OCI-LY1 (cell line): ENCODE data around the gene GANC.

Experiments used
- H2AFZ ChIP-seq: fragments of 200-600 bp; sonication (generic), shearing (Covaris generic); 2 replicates; pipeline ENCODE4 v1.6.0; 2014; ENCODE audit warnings: antibody characterized with exemption, mild to moderate bottlenecking, low read length
- H3F3A ChIP-seq: fragments of 200-600 bp; sonication (generic), shearing (Covaris generic); 2 replicates; pipeline ENCODE4 v1.6.0; 2014; ENCODE audit warnings: mild to moderate bottlenecking, antibody characterized with exemption, low read length, moderate library complexity; ENCODE audit not compliant: insufficient read depth
- H3K27ac ChIP-seq: fragments of 200-600 bp; sonication (generic); 2 replicates; pipeline ENCODE4 v1.5.1; 2014; ENCODE audit warnings: low read length, mixed run types, mild to moderate bottlenecking, low read depth; ENCODE audit not compliant: poor library complexity, severe bottlenecking
- H3K27me3 ChIP-seq: fragments of 200-600 bp; sonication (generic); 2 replicates; pipeline ENCODE4 v1.6.0; 2014; ENCODE audit warnings: antibody characterized with exemption, mild to moderate bottlenecking, low read length, moderate library complexity; ENCODE audit not compliant: insufficient read depth
- H3K36me3 ChIP-seq: fragments of 200-600 bp; sonication (generic); 2 replicates; pipeline ENCODE4 v1.6.1; 2014; ENCODE audit warnings: mild to moderate bottlenecking, antibody characterized with exemption, low read length, moderate library complexity, mixed read lengths; ENCODE audit not compliant: insufficient read depth
- H3K4me1 ChIP-seq: fragments of 200-600 bp; sonication (generic); 2 replicates; pipeline ENCODE4 v1.5.1; 2014; ENCODE audit warnings: mild to moderate bottlenecking, low read length, moderate library complexity; ENCODE audit not compliant: insufficient read depth, severe bottlenecking
- H3K4me2 ChIP-seq: fragments of 200-600 bp; sonication (generic), shearing (Covaris generic); 2 replicates; pipeline ENCODE4 v1.6.1; 2014; ENCODE audit warnings: low read length
- H3K4me3 ChIP-seq: fragments of 200-600 bp; sonication (generic); 2 replicates; pipeline ENCODE4 v1.5.1; 2014; ENCODE audit warnings: low read length, low read depth, mild to moderate bottlenecking, mixed read lengths; ENCODE audit not compliant: poor library complexity, severe bottlenecking
- H3K79me2 ChIP-seq: fragments of 200-600 bp; shearing (Covaris generic); 2 replicates; pipeline ENCODE4 v1.6.1; 2016; ENCODE audit warnings: mixed run types, low read length, mixed read lengths; ENCODE audit not compliant: insufficient read depth
- H3K9ac ChIP-seq: fragments of 200-600 bp; sonication (generic), shearing (Covaris generic); 2 replicates; pipeline ENCODE4 v1.6.1; 2014; ENCODE audit warnings: mild to moderate bottlenecking, low read length, mixed read lengths
- H3K9me2 ChIP-seq: fragments of 200-600 bp; sonication (generic), shearing (Covaris generic); 2 replicates; pipeline ENCODE4 v1.6.1; 2014; ENCODE audit warnings: low read depth, mild to moderate bottlenecking, low read length, mixed read lengths
- H3K9me3 ChIP-seq: fragments of 200-600 bp; shearing (Covaris generic); 2 replicates; pipeline ENCODE4 v1.6.1; 2014; ENCODE audit warnings: low read length, mixed read lengths
- H4K20me1 ChIP-seq: fragments of 200-600 bp; sonication (generic), shearing (Covaris generic); 2 replicates; pipeline ENCODE4 v1.6.0; 2016; ENCODE audit warnings: mild to moderate bottlenecking, low read length; ENCODE audit not compliant: insufficient read depth
- EZH2 ChIP-seq: fragments of 200-600 bp; sonication (generic), shearing (Covaris generic); IDR thresholded peaks from 2 replicates; pipeline ENCODE4 v1.8.0; 2017; ENCODE audit warnings: borderline replicate concordance, mixed run types, mild to moderate bottlenecking, antibody characterized with exemption, low read length, moderate library complexity, mixed read lengths
- TF ChIP-seq, protein P1 (sequence below): fragments of 200-600 bp; sonication (generic), shearing (Covaris generic); IDR thresholded peaks from 2 replicates; pipeline ENCODE4 v1.5.1; 2017; ENCODE audit warnings: mild to moderate bottlenecking, antibody characterized with exemption, low read length, moderate library complexity, mixed read lengths

The GANC gene

DNA sequence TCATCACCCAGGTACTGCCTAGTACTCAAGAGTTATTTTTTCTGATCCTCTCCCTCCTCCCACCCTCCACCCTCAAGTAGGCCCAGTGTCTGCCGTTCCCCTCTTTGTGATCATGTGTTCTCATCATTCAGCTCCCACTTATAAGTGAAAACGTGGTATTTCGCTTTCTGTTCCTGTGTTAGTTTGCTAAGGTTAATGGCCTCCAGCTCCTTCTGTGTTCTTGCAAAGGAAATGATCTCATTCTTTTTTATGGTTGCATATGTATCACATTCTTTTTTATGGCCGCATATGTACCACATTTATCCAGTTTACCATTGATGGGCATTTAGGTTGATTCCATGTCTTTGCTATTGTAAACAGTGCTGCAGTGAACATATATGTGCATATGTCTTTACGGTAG is 8.2 kb upstream of the GANC start:
- H3K4me1 ChIP-seq, result no peaks in the 10 kb centered on the region
- H3K27me3 ChIP-seq, result no peaks in the 10 kb centered on the region
- H3K36me3 ChIP-seq, result peaks cover 83% of the 10 kb centered on the region
- no peaks in the 10 kb centered on the region for H4K20me1 ChIP-seq
- H2AFZ ChIP-seq, result no peak overlapping the region
- no peaks in the 10 kb centered on the region for H3K9me3 ChIP-seq
- no peak overlapping the region for H3K27ac ChIP-seq
- no peak overlapping the region for H3K4me2 ChIP-seq
- no peak overlapping the region for H3K4me3 ChIP-seq
- peaks cover 8% of the 10 kb centered on the region; the same call in 1 of the 2 replicates for H3K79me2 ChIP-seq
- TF ChIP-seq, protein P1, sequence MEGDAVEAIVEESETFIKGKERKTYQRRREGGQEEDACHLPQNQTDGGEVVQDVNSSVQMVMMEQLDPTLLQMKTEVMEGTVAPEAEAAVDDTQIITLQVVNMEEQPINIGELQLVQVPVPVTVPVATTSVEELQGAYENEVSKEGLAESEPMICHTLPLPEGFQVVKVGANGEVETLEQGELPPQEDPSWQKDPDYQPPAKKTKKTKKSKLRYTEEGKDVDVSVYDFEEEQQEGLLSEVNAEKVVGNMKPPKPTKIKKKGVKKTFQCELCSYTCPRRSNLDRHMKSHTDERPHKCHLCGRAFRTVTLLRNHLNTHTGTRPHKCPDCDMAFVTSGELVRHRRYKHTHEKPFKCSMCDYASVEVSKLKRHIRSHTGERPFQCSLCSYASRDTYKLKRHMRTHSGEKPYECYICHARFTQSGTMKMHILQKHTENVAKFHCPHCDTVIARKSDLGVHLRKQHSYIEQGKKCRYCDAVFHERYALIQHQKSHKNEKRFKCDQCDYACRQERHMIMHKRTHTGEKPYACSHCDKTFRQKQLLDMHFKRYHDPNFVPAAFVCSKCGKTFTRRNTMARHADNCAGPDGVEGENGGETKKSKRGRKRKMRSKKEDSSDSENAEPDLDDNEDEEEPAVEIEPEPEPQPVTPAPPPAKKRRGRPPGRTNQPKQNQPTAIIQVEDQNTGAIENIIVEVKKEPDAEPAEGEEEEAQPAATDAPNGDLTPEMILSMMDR, result no peak
- no peak for TF ChIP-seq EZH2
- H3K9me2 ChIP-seq, result no peaks in the 10 kb centered on the region
- no peaks in the 10 kb centered on the region for H3F3A ChIP-seq
- H3K9ac ChIP-seq, result no peak overlapping the region

- H3F3A ChIP-seq, result no peaks in the 10 kb centered on the region
- H3K4me2 ChIP-seq, result no peak overlapping the region
- TF ChIP-seq, protein P1, result no peak
- no peak for TF ChIP-seq EZH2
- H3K27me3 ChIP-seq, result no peaks in the 10 kb centered on the region
- no peak overlapping the region for H2AFZ ChIP-seq
- peaks cover 32% of the 10 kb centered on the region for H3K79me2 ChIP-seq
- no peaks in the 10 kb centered on the region for H3K9me2 ChIP-seq
- H3K9me3 ChIP-seq, result no peaks in the 10 kb centered on the region
- peaks cover 13% of the 10 kb centered on the region for H3K4me1 ChIP-seq
- no peaks in the 10 kb centered on the region for H4K20me1 ChIP-seq
- no peak overlapping the region for H3K4me3 ChIP-seq
- H3K27ac ChIP-seq, result no peak overlapping the region
- peaks cover 66% of the 10 kb centered on the region for H3K36me3 ChIP-seq
- no peak overlapping the region for H3K9ac ChIP-seq
Measured at GRCh38 chr15:42267286-42267685, 5.7 kb upstream of the GANC start.

GRCh38 chr15:42270551-42270950 is 2.5 kb upstream of the GANC start:
- Histone ChIP-seq H3K27me3 (no peaks in the 10 kb centered on the region), H3K4me3 (no peak overlapping the region), H2AFZ (no peak overlapping the region), H3K9ac (no peak overlapping the region), H3F3A (no peaks in the 10 kb centered on the region), H3K4me1 (peaks cover 31% of the 10 kb centered on the region), H3K4me2 (no peak overlapping the region), H3K79me2 (peaks cover 39% of the 10 kb centered on the region), H3K9me3 (no peaks in the 10 kb centered on the region), H3K9me2 (no peaks in the 10 kb centered on the region), H4K20me1 (no peaks in the 10 kb centered on the region), H3K36me3 (peaks cover 39% of the 10 kb centered on the region), H3K27ac (no peak overlapping the region)
- no peak for TF ChIP-seq EZH2
- TF ChIP-seq, protein P1, result no peak
